CD4-positive, alpha-beta memory T cell (primary cell): ENCODE measurements around the gene MCM5. TPM values are rescaled to one million over a fixed set of nuclear protein-coding genes. Genes with fewer than 3 reads are reported as not detected.

Experiments
- CTCF ChIA-PET: fragments of 350-600 bp; sonication (Branson Sonifier 250); formaldehyde crosslinking; loops from one replicate; lab custom pipeline; 2021; ENCODE audit warnings: inconsistent platforms; ENCODE audit not compliant: partially characterized antibody; lab: Charles Lee
- POLR2A ChIA-PET: fragments of 350-600 bp; sonication (Branson Sonifier 250); formaldehyde crosslinking; loops from one replicate; lab custom pipeline; 2021; ENCODE audit not compliant: partially characterized antibody; lab: Charles Lee
- DNase-seq, 5 donors: peaks; one replicate each; pipeline versions ENCODE4 v3.0.0 to v3.0.0-alpha.2; 2020 to 2022; ENCODE audit warnings: mixed read lengths in 1 of 5
- H3K27ac ChIP-seq: one replicate; pipeline ENCODE4 v1.7.0; 2013; ENCODE audit warnings: low read depth, low read length
- H3K27me3 ChIP-seq: 2 replicates; pipeline ENCODE4 v1.7.0; 2013; ENCODE audit warnings: mild to moderate bottlenecking, low read length, moderate library complexity; ENCODE audit not compliant: insufficient read depth
- H3K36me3 ChIP-seq: 2 replicates; pipeline ENCODE4 v1.7.0; 2013; ENCODE audit warnings: mild to moderate bottlenecking, low read length, moderate library complexity; ENCODE audit not compliant: insufficient read depth
- H3K4me1 ChIP-seq: 2 replicates; pipeline ENCODE4 v1.7.0; 2013; ENCODE audit warnings: mild to moderate bottlenecking, low read length, moderate library complexity; ENCODE audit not compliant: insufficient read depth
- H3K4me3 ChIP-seq, 2 donors: one replicate each; pipeline ENCODE4 v1.7.0; 2013; ENCODE audit warnings: low read length in 2 of 2, mild to moderate bottlenecking in 1 of 2
- H3K9me3 ChIP-seq, 2 donors: one replicate each; pipeline ENCODE4 v1.7.0; 2013; ENCODE audit warnings: low read length in 2 of 2, control low read depth in 1 of 2; ENCODE audit not compliant: control insufficient read depth in 1 of 2
- H3K27ac Mint-ChIP-seq, 7 donors: one replicate each; pipeline ENCODE4 v1.8.0; 2020 to 2021; ENCODE audit warnings: mixed read lengths in 7 of 7, mild to moderate bottlenecking in 6 of 7, inconsistent platforms in 3 of 7, moderate library complexity in 3 of 7
- H3K27me3 Mint-ChIP-seq, 2 donors: one replicate each; pipeline ENCODE4 v1.8.0; 2020 to 2021; ENCODE audit warnings: mixed read lengths in 2 of 2
- H3K36me3 Mint-ChIP-seq, 2 donors: one replicate each; pipeline ENCODE4 v1.8.0; 2020 to 2021; ENCODE audit warnings: mixed read lengths in 2 of 2, inconsistent platforms in 1 of 2, mild to moderate bottlenecking in 1 of 2
- H3K4me1 Mint-ChIP-seq, 4 donors: one replicate each; pipeline ENCODE4 v1.8.0; 2020 to 2021; ENCODE audit warnings: mixed read lengths in 4 of 4, mild to moderate bottlenecking in 1 of 4
- H3K4me3 Mint-ChIP-seq, 8 donors: one replicate each; pipeline ENCODE4 v1.8.0; 2020 to 2021; ENCODE audit warnings: mixed read lengths in 8 of 8, mild to moderate bottlenecking in 7 of 8, moderate library complexity in 6 of 8, inconsistent platforms in 3 of 8
- H3K9me3 Mint-ChIP-seq, 8 donors: one replicate each; pipeline ENCODE4 v1.8.0; 2020 to 2021; ENCODE audit warnings: mixed read lengths in 8 of 8, mild to moderate bottlenecking in 5 of 8, inconsistent platforms in 3 of 8, moderate library complexity in 1 of 8
- intact Hi-C: fragments of 100-400 bp; cut with micrococcal nuclease; formaldehyde crosslinking; loops from one replicate; pipeline ENCODE4 v1.15.1; 2023
- polyA plus RNA-seq, 2 donors: library from polyadenylated mRNA; unstranded; fragments of 300-500 nt; fragmentation: Illumina TruSeq; gene quantifications; one replicate each; pipeline ENCODE4 v1.2.3, GENCODE V29; 2021
- total RNA-seq, 2 experiments: library from RNA; stranded (reverse); gene quantifications; one replicate each; pipeline ENCODE4 v1.2.3, GENCODE V29; 2021

MCM5 gene
- total and polyA plus RNA-seq, 4 experiments from 2014 or later, result 22.0 to 58.1 (median 37.7) TPM

- Mint-ChIP-seq H3K4me3 (no peak overlapping the region), H3K4me1 (peaks cover 0 to 7% (median 2%) of the 10 kb centered on the region in 4 donors), H3K27ac (peak overlapping the region in 3 of 7 donors; percentile 43 to 75 (median 51)), H3K36me3 (peaks cover 0 to 7% of the 10 kb centered on the region in 2 donors), H3K27me3 (no peaks in the 10 kb centered on the region), H3K9me3 (no peaks in the 10 kb centered on the region)
- Histone ChIP-seq H3K9me3 (no peaks in the 10 kb centered on the region), H3K4me3 (no peak overlapping the region), H3K36me3 (no peaks in the 10 kb centered on the region), H3K4me1 (no peaks in the 10 kb centered on the region), H3K27ac (no peak overlapping the region), H3K27me3 (no peaks in the 10 kb centered on the region)
- CTCF ChIA-PET, result interaction anchor here (1.0 kb wide), 1 partner anchor 622 kb away, joined by 4 read pairs; no protein-coding TSS in a partner anchor
- DNase-seq, result no peak
- intact Hi-C loops, result no loop called here
- POLR2A ChIA-PET, result no interaction called here
These were observed 44.1 kb downstream of the MCM5 start for GRCh38 chr22:35443790-35444684.

DNA sequence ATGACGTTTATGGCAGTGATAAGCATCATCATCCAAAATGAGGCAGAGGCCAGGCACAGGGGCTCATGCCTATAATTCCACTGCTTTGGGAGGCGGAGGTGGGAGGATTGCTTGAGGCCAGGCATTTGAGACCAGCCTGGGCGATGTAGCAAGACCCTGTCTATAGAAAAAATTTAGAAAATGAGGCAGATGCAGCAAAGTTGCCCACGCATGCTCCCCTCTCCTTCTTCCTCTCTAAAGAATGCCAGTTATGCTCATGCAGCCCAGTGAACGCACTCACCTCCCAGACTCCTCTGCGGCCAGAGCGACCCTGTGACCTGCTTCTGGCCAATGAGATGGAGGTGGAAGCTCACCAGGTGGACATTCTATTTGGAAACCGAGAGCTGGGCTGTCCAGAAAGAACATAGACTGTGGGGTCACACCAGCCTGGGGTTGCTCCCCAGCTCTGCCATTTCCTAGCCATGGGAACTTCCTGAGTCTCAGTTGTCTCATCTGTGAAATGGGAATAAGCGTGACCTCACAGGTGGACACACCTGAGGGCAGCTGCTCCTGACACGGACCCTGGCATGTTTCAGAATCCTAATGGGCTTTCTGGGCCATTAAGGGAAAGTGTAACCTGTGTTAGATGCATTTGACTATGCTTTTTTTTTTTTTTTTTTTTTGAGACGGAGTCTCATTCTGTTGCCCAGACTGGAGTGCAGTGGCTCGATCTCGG lies 44.9 kb downstream of the MCM5 start:
- peaks cover 0 to 4% of the 10 kb centered on the region in 2 donors for H3K36me3 Mint-ChIP-seq
- H3K4me3 ChIP-seq, result no peak overlapping the region
- no peaks in the 10 kb centered on the region for H3K9me3 ChIP-seq
- no peak overlapping the region for H3K27ac ChIP-seq
- H3K27ac Mint-ChIP-seq, result peak overlapping the region in 2 of 7 donors; percentile 43 to 51
- POLR2A ChIA-PET, result no interaction called here
- CTCF ChIA-PET, result interaction anchor here (0.9 to 1.0 kb wide), 2 partner anchors 13 to 621 kb away, joined by 3 to 4 read pairs; no protein-coding TSS in a partner anchor
- no peaks in the 10 kb centered on the region for H3K4me1 ChIP-seq
- H3K4me3 Mint-ChIP-seq, result no peak overlapping the region
- H3K27me3 Mint-ChIP-seq, result no peaks in the 10 kb centered on the region
- H3K27me3 ChIP-seq, result no peaks in the 10 kb centered on the region
- intact Hi-C loops, result no loop called here
- no peak for DNase-seq
- no peaks in the 10 kb centered on the region for H3K9me3 Mint-ChIP-seq
- H3K4me1 Mint-ChIP-seq, result peaks cover 0 to 7% (median 2%) of the 10 kb centered on the region in 4 donors
- H3K36me3 ChIP-seq, result no peaks in the 10 kb centered on the region

DNA sequence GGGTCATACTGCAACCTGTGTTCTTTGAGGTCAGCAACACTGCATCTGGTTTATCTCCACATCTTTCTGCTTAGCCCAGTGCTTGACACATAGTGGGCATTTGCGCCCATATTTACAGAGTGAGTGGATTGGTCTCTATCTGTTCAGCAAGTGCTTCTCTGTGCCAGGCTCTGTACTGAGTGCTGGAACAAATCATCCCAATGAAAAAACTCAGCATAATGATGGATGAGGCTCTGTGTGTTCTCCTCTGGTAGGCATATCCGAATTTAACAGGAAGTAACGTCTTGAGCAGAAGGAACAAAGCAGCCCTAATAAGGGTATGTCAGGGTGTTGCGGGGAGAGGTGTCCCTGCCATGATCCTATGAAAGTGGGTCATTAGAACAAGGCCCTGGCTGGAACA lies 46.0 kb downstream of the MCM5 start:
- Mint-ChIP-seq H3K4me1 (peaks cover 0 to 7% (median 2%) of the 10 kb centered on the region in 4 donors), H3K9me3 (no peaks in the 10 kb centered on the region), H3K36me3 (peaks cover under 1 to 4% of the 10 kb centered on the region in 2 donors), H3K27me3 (no peaks in the 10 kb centered on the region), H3K4me3 (no peak overlapping the region), H3K27ac (peak overlapping the region in 2 of 7 donors; percentile 8 to 59)
- no peak overlapping the region for H3K27ac ChIP-seq
- H3K27me3 ChIP-seq, result no peaks in the 10 kb centered on the region
- POLR2A ChIA-PET, result no interaction called here
- CTCF ChIA-PET, result interaction anchor here (0.9 kb wide), 1 partner anchor 14 kb away, joined by 3 read pairs; no protein-coding TSS in a partner anchor
- H3K9me3 ChIP-seq, result no peaks in the 10 kb centered on the region
- no peaks in the 10 kb centered on the region for H3K4me1 ChIP-seq
- intact Hi-C loops, result no loop called here
- DNase-seq, result no peak
- no peak overlapping the region for H3K4me3 ChIP-seq
- H3K36me3 ChIP-seq, result no peaks in the 10 kb centered on the region

GRCh38 chr22:35446365-35446764 lies 46.4 kb downstream of the MCM5 start:
- Histone ChIP-seq H3K4me3 (no peak overlapping the region), H3K4me1 (no peaks in the 10 kb centered on the region), H3K36me3 (no peaks in the 10 kb centered on the region), H3K27me3 (no peaks in the 10 kb centered on the region), H3K27ac (no peak overlapping the region), H3K9me3 (no peaks in the 10 kb centered on the region)
- Mint-ChIP-seq H3K4me1 (peaks cover 0 to 7% (median 2%) of the 10 kb centered on the region in 4 donors), H3K27me3 (no peaks in the 10 kb centered on the region), H3K36me3 (peaks cover 2 to 4% of the 10 kb centered on the region in 2 donors), H3K27ac (peak overlapping the region in 2 of 7 donors; percentile 48 to 59), H3K9me3 (no peaks in the 10 kb centered on the region), H3K4me3 (no peak overlapping the region)
- ChIA-PET CTCF (no interaction called here), POLR2A (no interaction called here)
- DNase-seq, result no peak
- intact Hi-C loops, result no loop called here

- H3K9me3 Mint-ChIP-seq, result no peaks in the 10 kb centered on the region
- no peak overlapping the region for H3K4me3 Mint-ChIP-seq
- Histone ChIP-seq H3K4me3 (no peak overlapping the region), H3K27me3 (no peaks in the 10 kb centered on the region), H3K9me3 (no peaks in the 10 kb centered on the region), H3K4me1 (no peaks in the 10 kb centered on the region), H3K27ac (no peak overlapping the region), H3K36me3 (no peaks in the 10 kb centered on the region)
- intact Hi-C loops, result no loop called here
- ChIA-PET POLR2A (no interaction called here), CTCF (interaction anchor here (1.0 to 1.6 kb wide), 2 partner anchors 19 to 135 kb away, joined by 3 to 4 read pairs; no protein-coding TSS in a partner anchor)
- H3K27me3 Mint-ChIP-seq, result no peaks in the 10 kb centered on the region
- peaks cover 0 to 7% (median 2%) of the 10 kb centered on the region in 4 donors for H3K4me1 Mint-ChIP-seq
- no peak overlapping the region for H3K27ac Mint-ChIP-seq
- no peak for DNase-seq
- H3K36me3 Mint-ChIP-seq, result peaks cover 2 to 4% of the 10 kb centered on the region in 2 donors
These were observed 48.6 kb downstream of the MCM5 start for GRCh38 chr22:35448523-35448922.

- intact Hi-C loops, result no loop called here
- no peak overlapping the region for H3K4me3 Mint-ChIP-seq
- no peak for DNase-seq
These were observed 50.1 kb downstream of the MCM5 start for GRCh38 chr22:35449829-35450689.

More at GRCh38 chr22:35449829-35450689, 50.1 kb downstream of the MCM5 start:
- ChIA-PET POLR2A (no interaction called here), CTCF (no interaction called here)
- H3K4me1 ChIP-seq, result no peaks in the 10 kb centered on the region
- Mint-ChIP-seq H3K27me3 (no peaks in the 10 kb centered on the region), H3K36me3 (peaks cover 2 to 4% of the 10 kb centered on the region in 2 donors), H3K27ac (no peak overlapping the region), H3K9me3 (no peaks in the 10 kb centered on the region), H3K4me1 (peaks cover 0 to 7% (median under 1%) of the 10 kb centered on the region in 4 donors)
- no peak overlapping the region for H3K4me3 ChIP-seq
- H3K36me3 ChIP-seq, result no peaks in the 10 kb centered on the region
- H3K27ac ChIP-seq, result no peak overlapping the region
- H3K27me3 ChIP-seq, result no peaks in the 10 kb centered on the region
- H3K9me3 ChIP-seq, result no peaks in the 10 kb centered on the region
